Measurements from ENCODE around the gene ZBED2.

The ZBED2 gene

DNA sequence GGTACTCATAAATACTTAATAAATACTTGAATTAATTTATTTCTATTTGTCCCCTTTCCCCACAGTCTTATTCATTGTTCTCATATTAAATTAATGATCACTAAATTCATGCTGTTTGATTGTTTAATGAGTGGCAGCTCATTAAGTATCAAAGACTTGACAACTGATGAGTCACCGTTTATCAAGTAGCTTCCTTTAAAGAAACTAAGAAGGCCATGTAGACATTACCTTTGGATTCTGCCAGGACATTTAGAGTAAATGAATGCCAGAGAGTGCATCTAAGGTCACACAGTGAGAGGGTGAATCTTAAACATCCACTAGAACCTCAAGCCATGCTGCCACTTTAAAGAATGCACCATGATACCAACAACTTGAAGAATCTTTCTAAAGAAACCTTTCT, 23.9 kb downstream of the ZBED2 start:
- Histone ChIP-seq H3K4me2 (ENCODE audit: low read depth, low read length, poor library complexity, severe bottlenecking) (no peak overlapping the region), H3K27me3 (ENCODE audit: insufficient read depth, low read length, poor library complexity, severe bottlenecking) (no peaks in the 10 kb centered on the region), H3K36me3 (ENCODE audit: insufficient read depth, low read length) (peaks cover 39% of the 10 kb centered on the region; the same call in 1 of the 2 replicates), H3K9me2 (replicated peaks; ENCODE audit: low read depth, low read length) (no peaks in the 10 kb centered on the region), H3K4me1 (ENCODE audit: insufficient read depth, low read length, poor library complexity, severe bottlenecking) (peaks cover 13% of the 10 kb centered on the region), H3K4me3 (ENCODE audit: low read length, poor library complexity, severe bottlenecking) (no peak overlapping the region), H2AFZ (ENCODE audit: low read length) (no peak overlapping the region), H3K9me3 (ENCODE audit: insufficient read depth, low read depth, low read length) (no peaks in the 10 kb centered on the region), H4K20me1 (ENCODE audit: insufficient read depth, low read length, poor library complexity, severe bottlenecking) (no peaks in the 10 kb centered on the region), H3K79me2 (ENCODE audit: insufficient read depth, low read length) (peaks cover 13% of the 10 kb centered on the region), H3K9ac (ENCODE audit: low read depth, low read length, poor library complexity, severe bottlenecking) (no peak overlapping the region), H3F3A (ENCODE audit: low read depth) (no peaks in the 10 kb centered on the region)
- no peak for TF ChIP-seq CTCF (conservative IDR thresholded peaks at IDR 0.05; ENCODE audit: low read length)
- TF ChIP-seq EZH2phosphoT487 (IDR thresholded peaks at IDR 0.05; ENCODE audit: borderline replicate concordance) = no peak

DNA sequence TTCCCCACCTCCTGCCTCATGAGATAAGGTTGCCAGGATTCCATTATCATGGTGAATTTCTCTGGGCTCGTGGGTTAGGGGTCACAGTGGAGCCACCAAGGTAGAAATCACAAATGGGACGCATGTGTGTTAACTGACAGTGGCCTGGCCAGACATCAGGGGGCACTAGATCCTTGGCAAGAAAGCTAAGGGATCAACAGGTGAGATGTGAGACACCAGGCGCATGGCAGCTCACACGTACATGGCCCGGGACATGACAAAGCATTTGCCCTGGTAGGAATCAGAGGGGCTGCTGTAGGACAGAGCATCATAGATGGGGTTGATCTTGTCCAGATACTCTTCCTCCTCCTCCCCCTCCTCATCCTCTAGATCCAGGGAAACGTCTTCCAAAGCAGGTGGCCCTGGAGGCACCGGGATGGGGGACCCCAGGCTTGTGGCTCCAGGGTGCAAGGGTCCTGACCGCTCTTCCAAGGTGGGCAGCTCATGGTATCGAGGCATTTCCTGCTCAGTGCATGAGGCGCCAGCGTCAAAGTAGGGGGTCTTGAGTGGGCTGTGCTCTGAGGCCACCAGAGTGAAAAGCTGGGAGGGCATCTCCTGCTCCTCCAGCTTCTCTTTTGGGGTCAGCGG, 24.6 kb downstream of the ZBED2 start:
- no peaks in the 10 kb centered on the region for H3K9me3 ChIP-seq (ENCODE audit: insufficient read depth, low read depth, low read length)
- H3K27me3 ChIP-seq (ENCODE audit: insufficient read depth, low read length, poor library complexity, severe bottlenecking) = no peaks in the 10 kb centered on the region

GRCh38 chr3:111568911-111569310, 26.2 kb downstream of the ZBED2 start:
- Histone ChIP-seq H3K36me3 (ENCODE audit: insufficient read depth, low read length) (peaks cover 36% of the 10 kb centered on the region; the same call in 1 of the 2 replicates), H3F3A (ENCODE audit: low read depth) (no peaks in the 10 kb centered on the region), H3K9me3 (ENCODE audit: insufficient read depth, low read depth, low read length) (no peaks in the 10 kb centered on the region), H3K27me3 (ENCODE audit: insufficient read depth, low read length, poor library complexity, severe bottlenecking) (no peaks in the 10 kb centered on the region), H3K4me2 (ENCODE audit: low read depth, low read length, poor library complexity, severe bottlenecking) (no peak overlapping the region), H3K79me2 (ENCODE audit: insufficient read depth, low read length) (peaks cover 25% of the 10 kb centered on the region), H3K9me2 (replicated peaks; ENCODE audit: low read depth, low read length) (no peaks in the 10 kb centered on the region), H3K4me1 (ENCODE audit: insufficient read depth, low read length, poor library complexity, severe bottlenecking) (peaks cover 11% of the 10 kb centered on the region), H4K20me1 (ENCODE audit: insufficient read depth, low read length, poor library complexity, severe bottlenecking) (peaks cover 4% of the 10 kb centered on the region), H3K9ac (ENCODE audit: low read depth, low read length, poor library complexity, severe bottlenecking) (no peak overlapping the region), H3K4me3 (ENCODE audit: low read length, poor library complexity, severe bottlenecking) (no peak overlapping the region), H2AFZ (ENCODE audit: low read length) (no peak overlapping the region)
- no peak for TF ChIP-seq EZH2phosphoT487 (IDR thresholded peaks at IDR 0.05; ENCODE audit: borderline replicate concordance)
- TF ChIP-seq CTCF (conservative IDR thresholded peaks at IDR 0.05; ENCODE audit: low read length) = no peak

More for the DNA sequence above, 24.6 kb downstream of the ZBED2 start:
- Histone ChIP-seq H3K4me3 (ENCODE audit: low read length, poor library complexity, severe bottlenecking) (no peak overlapping the region), H3K79me2 (ENCODE audit: insufficient read depth, low read length) (peaks cover 15% of the 10 kb centered on the region), H2AFZ (ENCODE audit: low read length) (no peak overlapping the region), H3K9ac (ENCODE audit: low read depth, low read length, poor library complexity, severe bottlenecking) (no peak overlapping the region), H4K20me1 (ENCODE audit: insufficient read depth, low read length, poor library complexity, severe bottlenecking) (peaks cover 2% of the 10 kb centered on the region), H3K9me2 (replicated peaks; ENCODE audit: low read depth, low read length) (no peaks in the 10 kb centered on the region), H3K4me1 (ENCODE audit: insufficient read depth, low read length, poor library complexity, severe bottlenecking) (peaks cover 13% of the 10 kb centered on the region), H3F3A (ENCODE audit: low read depth) (no peaks in the 10 kb centered on the region), H3K4me2 (ENCODE audit: low read depth, low read length, poor library complexity, severe bottlenecking) (no peak overlapping the region), H3K36me3 (ENCODE audit: insufficient read depth, low read length) (peaks cover 39% of the 10 kb centered on the region; the same call in 1 of the 2 replicates)
- TF ChIP-seq CTCF (conservative IDR thresholded peaks at IDR 0.05; ENCODE audit: low read length) = no peak
- TF ChIP-seq EZH2phosphoT487 (IDR thresholded peaks at IDR 0.05; ENCODE audit: borderline replicate concordance) = no peak
